OCI-LY3 (cell line): ENCODE data around the gene JMJD7.

Experiments
- CTCF ChIP-seq: fragments of 200-600, 300-600 bp; sonication (generic); IDR thresholded peaks from 2 replicates; pipeline ENCODE4 v1.5.1; 2014; ENCODE audit warnings: antibody characterized with exemption, low read length, low read depth
- EZH2phosphoT487 ChIP-seq: fragments of 200-600 bp; shearing (Covaris generic); IDR thresholded peaks from 2 replicates; pipeline ENCODE4 v1.6.1; 2018; ENCODE audit warnings: antibody characterized with exemption, mixed run types, low read depth

GRCh38 chr15:41821831-41822230 lies 6.1 kb upstream of the JMJD7 start:
- TF ChIP-seq CTCF (no peak), EZH2phosphoT487 (no peak)
